H1 (cell line): ENCODE measurements around the gene KLHL2. TPM values are rescaled to one million over a fixed set of nuclear protein-coding genes. Genes with fewer than 3 reads are reported as not detected.

Source experiments
- CBX5 ChIP-seq: fragments of 300-800, 300-1000 bp; sonication (generic); IDR thresholded peaks from 2 replicates; pipeline ENCODE4 v1.7.1; 2016; ENCODE audit warnings: antibody characterized with exemption, low read length, low read depth
- CHD7 ChIP-seq: fragments of 300-600 bp; sonication (generic); IDR thresholded peaks from 2 replicates; pipeline ENCODE4 v1.7.1; 2012; ENCODE audit warnings: low read length, moderate library complexity, mild to moderate bottlenecking, inconsistent platforms; ENCODE audit not compliant: insufficient replicate concordance
- JUND ChIP-seq: IDR thresholded peaks from 2 replicates; pipeline ENCODE4 v1.6.1; 2011; ENCODE audit warnings: mild to moderate bottlenecking, improper control_type of control experiment, low read length
- POLR2AphosphoS5 ChIP-seq: IDR thresholded peaks from 2 replicates; pipeline ENCODE4 v1.6.1; 2011; ENCODE audit warnings: low read depth, low read length
- RAD21 ChIP-seq, 2 experiments: IDR thresholded peaks in 1 of 2; conservative IDR thresholded peaks in 1 of 2; 2 replicates each; pipeline ENCODE4 v1.6.1; 2011; ENCODE audit warnings: low read depth in 2 of 2, low read length in 2 of 2, improper control_type of control experiment in 1 of 2, inconsistent platforms in 1 of 2, mild to moderate bottlenecking in 1 of 2, moderate library complexity in 1 of 2
- SP2 ChIP-seq: IDR thresholded peaks from 2 replicates; pipeline ENCODE4 v1.6.1; 2012; ENCODE audit warnings: mild to moderate bottlenecking, low read length, inconsistent platforms
- polyA plus RNA-seq, 7 experiments: library from polyadenylated mRNA; depleted of rRNA in 3 of 7; stranded (reverse) in 5 of 7; unstranded in 2 of 7; fragments of >200 nt in 5 of 7; fragments of 200-250 nt in 2 of 7; gene quantifications; 1 replicate in 5 of 7; 2 replicates in 1 of 7; 4 replicates in 1 of 7; pipeline versions ENCODE4 v1.2.1 to v1.2.3, GENCODE V29; 2011 to 2013; ENCODE audit warnings: missing spikeins in 2 of 7, mixed read lengths in 2 of 7
- total RNA-seq: library from RNA; stranded (reverse); fragmentation: NEBNext Ultra II Directional; extraction: Animal tissue kit (Norgen Biotek cat#: 25700); gene quantifications from 2 replicates; pipeline ENCODE4 v1.2.1, GENCODE V29; 2021

KLHL2 gene
- total and polyA plus RNA-seq, 2 of the 8 experiments (the other 6 are each of a cell fraction or from before 2014, with no cell fraction given) = 5.2 to 12.0 TPM

GRCh38 chr4:165191814-165192499 lies 15.4 kb upstream of the KLHL2 start (continued):
- TF ChIP-seq CHD7 (no peak), SP2 (no peak), CBX5 (no peak), RAD21 (IDR thresholded peaks at IDR 0.05 in 1 of 2, conservative IDR thresholded peaks at IDR 0.05 in 1 of 2; ENCODE audit: low read depth in 2 of 2, low read length in 2 of 2) (no peak), POLR2AphosphoS5 (no peak), JUND (no peak)
